GM18519 (cell line): ENCODE measurements around the gene MRFAP1L1.
"Not testable (repeated sequence)": the region's sequence is repeated elsewhere in the genome, so short reads cannot be mapped to it uniquely, and the experiment has no call there.

Experiments
- ATAC-seq: cut with Tn5 transposase; IDR thresholded peaks from one replicate; pipeline ENCODE4 v1.9.1; 2021; ENCODE audit warnings: mild to moderate bottlenecking, moderate library complexity; ENCODE audit not compliant: unreplicated experiment, low FRiP score

MRFAP1L1 gene

DNA sequence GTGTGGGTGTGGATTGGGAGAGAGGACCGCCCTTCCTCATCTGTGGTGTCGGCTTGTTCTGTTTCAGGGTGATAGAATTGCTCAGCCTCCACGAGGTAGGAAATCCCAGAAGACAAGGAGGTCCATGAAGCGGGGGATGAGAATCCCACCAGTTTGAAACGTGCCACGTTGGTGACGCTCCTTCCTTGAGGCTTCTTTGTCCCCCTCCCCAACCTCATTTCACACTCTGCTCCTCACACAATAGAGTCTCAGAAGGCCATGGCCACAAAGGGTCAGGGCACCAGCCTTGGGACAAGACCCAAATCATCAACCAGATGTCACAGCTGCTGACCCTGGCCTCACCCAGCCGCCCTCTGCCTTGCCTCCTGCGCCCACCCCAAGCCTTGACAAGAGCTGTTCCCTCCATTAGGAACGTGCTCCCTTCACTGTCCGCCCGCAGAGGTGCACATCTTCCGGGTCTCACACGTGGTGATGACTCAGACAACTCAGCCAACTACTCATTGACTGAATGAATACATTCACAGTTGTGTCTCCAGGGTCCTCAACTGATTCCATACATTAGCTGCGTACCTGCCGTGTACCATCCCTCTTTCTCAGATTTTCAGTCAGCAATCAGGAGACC is 24.6 kb upstream of the MRFAP1L1 start:
- ATAC-seq = no peak

DNA sequence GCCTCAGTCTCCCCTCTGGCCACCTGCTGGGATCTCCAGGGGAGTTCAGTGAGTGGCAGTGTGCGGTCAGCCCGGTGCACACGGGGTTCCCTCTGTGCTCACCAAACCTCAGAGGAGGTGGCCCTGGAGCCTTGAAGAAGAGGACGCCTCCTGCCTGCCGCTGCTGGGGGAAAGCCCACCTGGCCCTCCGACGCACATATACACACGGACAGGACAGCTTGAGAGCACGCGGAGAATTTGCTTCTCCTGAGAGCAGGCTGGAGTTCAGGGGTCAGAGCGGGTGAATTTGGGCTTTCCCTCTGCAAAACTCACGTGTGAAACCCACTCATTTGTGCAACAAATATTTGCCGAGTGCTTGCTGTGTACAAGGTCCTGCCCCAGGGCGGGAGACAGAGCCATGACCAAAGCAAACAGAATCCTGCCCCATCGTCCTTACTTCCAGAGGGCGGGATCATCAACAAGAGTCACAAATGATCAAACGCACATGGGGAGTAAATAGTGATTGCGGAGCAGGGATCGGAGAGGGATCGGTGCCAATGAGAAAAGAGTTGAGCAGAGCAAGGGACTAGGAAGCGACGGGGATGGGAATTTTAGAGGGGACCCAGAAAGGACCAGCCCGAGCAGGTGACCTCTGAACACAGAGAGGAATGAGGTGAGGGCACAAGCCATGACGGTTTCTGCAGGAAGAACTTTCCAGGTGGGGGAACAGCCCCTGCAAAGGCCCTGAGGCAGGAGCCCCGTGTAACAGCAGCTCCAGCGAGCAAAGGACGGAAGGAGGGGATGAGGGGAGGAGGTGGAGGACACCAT is 23.9 kb upstream of the MRFAP1L1 start:
- ATAC-seq = no peak

DNA sequence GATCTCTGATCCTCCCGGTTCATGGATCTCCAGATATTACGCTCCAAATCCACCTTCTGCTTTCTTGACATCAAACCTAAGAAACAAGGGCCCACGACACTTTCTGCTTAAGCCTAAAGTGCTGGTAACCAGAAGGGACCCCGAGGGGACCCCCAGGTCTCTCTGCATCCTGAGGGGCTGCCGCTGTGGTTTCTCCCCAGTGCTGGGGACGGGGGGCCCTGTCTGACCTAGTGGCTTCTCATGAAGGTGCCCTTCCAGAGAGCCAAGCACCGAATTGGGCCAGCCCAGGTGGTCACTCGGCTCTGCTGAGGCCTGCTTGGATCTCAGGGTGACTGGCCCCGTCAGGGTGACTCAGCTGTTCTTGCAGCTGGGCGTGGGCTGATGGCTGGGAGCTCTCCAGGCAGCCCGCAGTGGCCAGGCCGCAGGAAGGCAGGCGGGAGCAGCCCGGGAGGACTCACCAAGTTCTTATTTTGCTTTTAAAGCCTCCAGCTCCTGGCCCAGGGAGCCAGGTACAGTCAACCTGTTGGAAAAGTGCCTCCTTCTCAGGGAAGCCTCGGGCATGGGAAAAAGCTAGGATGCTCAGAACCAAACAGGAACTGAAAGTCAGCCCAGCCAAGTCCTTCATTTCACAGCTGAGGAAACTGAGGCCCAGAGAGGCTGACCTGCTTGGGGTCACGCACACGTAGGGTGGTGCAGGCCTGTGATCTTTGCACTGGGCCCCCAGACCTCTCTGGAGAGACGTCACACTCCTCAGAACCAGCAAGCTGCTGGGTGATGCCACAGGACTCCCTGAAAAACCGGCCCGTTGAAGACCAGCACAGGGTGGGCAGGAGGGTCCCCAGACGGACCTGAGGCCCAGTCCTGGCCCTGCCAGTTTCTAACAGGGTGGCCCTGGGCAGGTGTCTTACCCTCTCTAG is 23.0 kb upstream of the MRFAP1L1 start:
- no peak for ATAC-seq

DNA sequence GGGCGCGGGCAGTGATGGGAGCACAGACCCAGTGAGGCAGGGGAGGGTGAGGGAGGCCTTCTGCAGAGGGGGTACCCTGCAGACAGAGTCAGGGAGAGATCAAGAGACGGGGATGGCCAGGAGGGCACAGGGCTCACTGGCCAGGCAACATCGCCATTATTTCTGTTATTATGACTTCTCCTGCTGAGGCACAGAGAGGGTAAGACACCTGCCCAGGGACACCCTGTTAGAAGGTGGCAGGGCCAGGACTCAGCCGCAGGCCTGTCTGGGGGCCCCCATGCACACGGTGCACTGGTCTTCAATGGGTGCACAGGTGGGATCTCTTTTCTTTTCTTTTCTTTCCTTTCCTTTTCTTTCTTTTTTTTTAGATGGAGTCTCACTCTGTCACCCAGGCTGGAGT is 22.1 kb upstream of the MRFAP1L1 start:
- ATAC-seq = no peak

DNA sequence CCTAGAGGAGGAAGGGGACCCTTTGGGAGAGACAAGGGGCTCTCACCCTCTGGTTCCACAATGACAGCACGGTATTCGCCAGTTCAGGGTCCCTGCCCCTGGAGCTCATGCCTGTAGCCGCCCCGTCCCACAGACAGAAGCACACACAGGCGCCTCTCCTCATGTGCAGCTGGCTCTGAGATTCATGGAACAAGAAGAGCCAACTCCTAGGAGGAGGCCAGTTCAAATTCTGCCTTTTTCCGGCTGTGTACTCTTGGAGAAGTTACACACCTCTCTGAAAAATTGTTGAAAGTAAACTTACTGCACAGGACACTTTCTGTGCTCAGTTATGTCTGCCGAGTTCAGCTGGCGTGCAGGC is 21.6 kb upstream of the MRFAP1L1 start:
- ATAC-seq = no peak

DNA sequence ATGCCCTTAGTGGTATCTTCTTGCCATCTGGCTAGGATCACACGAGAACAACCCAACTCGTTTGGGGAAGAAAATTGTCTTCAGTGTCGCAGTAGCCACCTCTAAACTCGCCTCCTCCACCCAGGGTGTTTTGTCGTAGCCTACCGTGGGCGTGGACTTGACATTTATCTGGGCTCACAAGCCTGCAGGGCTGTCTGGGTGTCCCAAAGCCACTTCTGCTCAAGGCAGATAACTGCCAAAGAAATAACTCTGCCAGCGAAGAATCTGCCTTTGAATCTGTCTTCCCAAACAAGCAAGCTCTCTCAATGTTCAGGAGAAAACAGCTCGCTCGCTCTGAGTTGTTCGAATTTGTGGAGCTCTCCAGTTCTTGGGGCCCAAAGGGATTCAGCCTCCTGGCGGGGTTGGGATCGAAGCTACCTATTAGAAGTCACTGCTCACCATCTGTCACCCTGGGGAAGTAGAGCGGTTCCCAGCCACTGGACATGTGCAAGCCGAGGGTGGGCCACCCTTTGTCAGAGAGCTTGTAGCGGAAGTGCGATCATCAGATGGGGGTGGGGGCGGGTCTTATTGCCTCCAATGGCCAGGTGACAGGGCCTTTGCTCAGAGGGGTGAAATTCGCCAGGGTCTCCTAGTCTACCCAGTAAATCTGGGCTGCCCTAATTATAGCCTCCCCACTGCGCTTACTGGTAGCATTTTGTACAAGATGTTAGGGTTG is 21.1 kb upstream of the MRFAP1L1 start:
- no peak for ATAC-seq

DNA sequence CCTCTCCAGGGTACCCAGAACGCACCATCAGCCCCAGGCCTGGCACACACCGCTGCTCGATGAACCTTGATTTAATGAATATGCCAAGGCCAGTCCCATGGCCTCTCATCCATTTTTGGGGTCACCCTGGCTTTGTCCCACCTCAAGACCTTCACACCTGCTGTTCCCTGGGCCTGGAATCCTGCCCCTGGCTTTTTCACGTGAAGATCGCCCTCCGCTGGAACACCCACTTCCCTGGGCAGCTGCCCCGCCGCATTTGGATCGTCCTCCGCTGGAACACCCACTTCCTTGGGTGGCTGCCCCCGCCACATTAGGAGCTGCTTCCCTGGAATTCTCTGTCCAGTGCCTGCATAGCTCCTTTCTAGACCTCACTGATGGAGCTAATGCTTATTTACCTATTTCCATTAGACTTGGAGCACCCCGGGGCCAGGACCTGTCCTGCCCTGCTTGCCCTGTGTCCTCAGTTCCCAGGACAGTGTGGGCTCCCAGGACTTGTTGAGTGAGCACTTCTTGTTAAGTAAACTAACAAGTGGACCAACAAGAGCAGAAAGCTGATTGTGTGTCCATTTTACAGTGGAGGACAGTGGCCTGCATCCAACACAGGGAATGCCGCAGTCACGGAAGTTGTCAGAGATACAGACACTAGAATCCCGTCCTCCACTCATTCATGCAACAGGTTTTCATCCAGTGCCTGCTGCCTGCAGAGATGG is 18.8 kb upstream of the MRFAP1L1 start:
- ATAC-seq = no peak

DNA sequence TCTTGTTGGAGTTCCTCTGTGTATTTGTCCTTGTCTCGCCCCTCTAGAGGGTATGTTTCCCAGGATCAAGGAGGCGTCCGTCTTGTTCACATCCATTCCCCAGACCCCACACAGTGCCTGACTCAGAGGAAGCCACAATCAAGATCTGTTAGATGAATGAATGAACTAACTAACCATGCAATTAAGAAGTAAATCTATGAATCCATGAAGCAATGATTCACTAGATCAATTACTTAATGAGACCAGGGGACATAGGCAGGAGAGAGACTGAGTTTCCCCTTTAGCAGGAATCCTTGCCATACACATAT is 18.2 kb upstream of the MRFAP1L1 start:
- ATAC-seq = no peak

DNA sequence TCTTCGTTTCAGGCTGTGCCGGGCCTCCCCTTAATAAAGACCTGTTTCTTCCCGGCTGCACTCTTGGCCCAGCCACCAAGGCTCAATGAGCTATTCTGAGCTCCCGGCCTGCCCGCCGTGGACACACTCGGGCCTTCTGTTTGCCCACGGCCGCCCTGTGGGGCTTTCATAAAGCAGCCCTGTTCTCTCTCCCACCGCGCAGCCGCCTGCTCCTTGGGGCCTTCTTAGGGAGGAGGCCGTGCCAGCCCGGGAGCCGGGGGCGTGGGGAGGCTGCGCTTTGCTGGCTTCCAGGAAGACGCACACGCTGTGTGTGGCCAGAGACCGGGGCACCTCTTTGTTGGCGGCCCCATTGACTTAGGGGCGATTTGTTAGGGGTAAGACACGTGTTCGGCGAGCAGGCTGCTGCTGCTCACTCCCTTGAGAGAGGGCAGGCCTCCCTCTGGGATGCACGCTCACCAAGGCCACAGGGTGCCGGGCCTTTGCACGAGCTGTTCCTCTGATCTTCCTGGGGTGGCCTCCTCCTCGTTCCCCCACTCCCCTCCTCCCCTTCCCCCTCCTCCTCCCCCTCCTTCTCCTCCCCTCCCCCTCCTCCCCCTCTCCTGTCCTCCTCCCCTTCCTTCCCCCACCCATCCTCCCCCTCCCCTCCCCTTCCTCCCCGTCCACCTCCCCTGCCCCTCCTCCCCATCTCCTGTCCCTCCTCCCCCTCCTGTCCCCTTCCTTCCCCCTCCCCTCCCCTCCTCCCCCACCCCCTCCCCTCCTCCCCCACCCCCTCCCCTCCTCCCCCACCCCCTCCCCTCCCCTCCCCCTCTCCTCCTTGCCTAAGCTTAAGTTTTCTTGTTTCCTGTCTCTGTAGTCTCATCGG is 17.6 kb upstream of the MRFAP1L1 start:
- no peak for ATAC-seq

DNA sequence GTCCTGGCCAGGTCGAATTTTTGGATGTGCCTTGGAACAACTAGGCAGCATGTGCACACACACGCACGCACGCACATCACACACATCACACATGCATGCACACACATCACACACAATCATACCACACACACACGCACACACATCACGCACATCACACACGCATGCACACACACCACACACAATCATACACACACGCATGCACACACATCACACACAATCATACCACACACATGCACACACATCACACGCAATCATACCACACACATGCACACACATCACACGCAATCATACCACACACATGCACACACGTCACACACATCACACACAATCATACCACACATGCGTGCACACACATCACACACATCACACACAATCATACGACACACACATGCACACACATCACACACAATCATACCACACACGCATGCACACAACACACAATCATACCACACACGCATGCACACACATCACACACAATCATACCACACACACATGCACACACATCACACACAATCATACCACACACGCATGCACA is 15.8 kb upstream of the MRFAP1L1 start:
- ATAC-seq = not testable (repeated sequence)

DNA sequence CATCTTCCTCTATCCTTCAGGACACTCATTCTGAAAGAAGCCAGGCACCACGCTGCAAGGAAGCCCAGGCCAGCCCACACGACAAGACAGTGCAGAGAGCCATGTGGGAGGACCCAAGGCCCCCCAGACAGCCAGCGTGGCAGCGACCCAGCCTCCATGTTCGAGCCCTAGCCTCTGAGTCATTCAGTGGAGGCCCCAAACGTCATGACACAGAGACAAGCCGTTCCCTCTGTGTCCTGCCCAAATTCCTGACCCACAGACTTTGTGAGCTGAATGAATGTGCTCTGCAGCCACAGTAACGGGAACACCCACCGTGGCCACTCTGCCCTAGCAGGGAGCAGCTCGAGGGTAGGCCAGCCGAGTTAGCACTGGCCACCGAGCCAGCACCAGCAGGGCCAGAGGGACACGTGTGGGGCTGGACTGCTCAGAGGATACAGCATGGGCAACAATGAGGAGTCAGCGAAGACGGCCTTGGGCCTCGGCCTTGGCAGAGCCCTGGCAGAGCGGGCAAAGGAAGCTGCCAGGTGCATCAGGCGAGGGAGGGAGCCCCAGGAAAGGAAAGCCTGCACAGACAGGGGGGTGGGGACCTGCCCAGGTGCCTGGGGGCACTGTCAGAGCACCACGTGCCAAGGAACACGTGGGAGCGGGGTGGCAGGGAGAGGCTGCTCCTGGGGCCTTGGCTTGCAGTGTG is 14.9 kb upstream of the MRFAP1L1 start:
- ATAC-seq = no peak

DNA sequence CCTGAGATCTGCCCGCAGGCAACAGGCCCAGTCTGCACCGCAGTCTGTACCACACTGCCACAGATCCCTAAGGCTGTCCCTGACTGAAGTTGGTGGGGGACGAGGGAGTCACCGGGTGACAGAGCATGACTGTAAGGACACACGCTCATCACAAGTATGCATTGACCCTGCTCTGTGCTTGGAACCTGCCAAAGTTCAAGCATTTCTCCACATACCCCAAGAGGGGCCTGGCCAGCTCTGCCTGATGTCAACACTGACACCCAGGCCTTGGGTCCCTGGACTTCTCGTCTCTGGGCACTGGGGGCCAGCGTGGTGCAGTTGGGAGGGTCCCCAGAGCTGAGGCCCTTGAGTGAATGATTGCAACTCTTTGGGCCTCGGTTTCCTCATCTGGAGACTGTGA is 14.2 kb upstream of the MRFAP1L1 start:
- ATAC-seq = no peak

DNA sequence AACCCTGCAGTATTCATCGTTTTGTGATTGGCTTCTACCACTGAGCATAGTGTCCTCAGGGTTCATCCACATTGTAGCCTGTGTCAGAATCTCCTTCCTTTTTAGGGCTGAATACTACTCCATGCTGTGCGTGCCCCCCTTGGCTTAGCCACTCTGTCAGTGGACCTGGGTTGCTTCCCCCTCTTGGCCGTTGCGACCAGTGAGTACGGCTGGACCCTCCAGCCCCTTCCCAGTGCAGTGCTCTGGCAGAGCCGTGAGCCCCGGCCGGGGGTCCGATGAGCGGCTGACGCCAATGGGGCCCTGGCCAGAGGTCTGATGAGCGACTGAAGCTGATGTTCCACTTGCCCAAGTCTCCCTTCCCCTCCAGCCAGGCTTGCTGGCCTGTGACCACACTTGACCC is 13.2 kb upstream of the MRFAP1L1 start:
- no peak for ATAC-seq

DNA sequence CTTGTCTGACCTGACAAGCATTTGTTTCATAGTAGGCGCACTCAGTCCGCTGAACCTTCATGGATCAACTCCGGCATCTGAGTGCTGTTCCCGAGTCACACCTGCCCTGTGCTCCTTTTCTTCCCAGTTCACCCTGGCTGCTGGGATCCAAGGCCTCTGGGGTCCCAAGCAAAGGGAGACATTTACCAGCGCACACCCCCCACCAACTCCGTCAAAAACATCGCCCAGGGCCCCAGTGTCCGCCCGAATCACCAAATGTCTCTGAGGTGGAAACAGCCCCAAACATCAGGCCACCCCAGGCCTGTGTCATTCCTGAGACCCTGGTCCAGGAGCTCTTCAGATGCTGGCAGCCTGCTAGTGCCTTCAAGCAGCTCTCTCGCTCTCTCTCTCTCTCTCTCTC is 11.5 kb upstream of the MRFAP1L1 start:
- no peak for ATAC-seq

DNA sequence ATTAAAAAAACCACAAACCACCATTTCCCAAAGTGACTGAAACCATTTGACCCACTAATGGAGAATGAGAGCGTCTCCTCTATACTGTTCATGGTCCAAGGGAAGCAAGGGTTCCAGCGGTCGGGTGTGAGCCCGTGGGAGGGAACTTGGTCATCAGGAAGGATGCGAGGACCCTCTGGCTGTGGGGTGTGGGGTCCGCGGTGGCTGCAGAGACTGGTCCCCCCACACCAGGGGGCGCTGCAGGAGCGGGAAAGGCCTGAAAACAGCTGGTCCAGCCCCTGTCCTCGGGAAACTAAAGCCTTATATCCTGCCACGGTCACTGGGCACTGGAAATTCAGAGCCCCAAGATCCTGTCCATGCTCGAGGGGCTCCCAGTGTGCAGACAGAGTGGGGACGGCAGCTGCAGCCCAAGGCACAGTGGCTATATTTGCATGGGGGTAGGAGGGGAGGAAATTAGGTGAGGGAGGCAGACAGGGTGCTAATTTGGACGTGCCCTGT is 10.6 kb upstream of the MRFAP1L1 start:
- ATAC-seq = no peak

DNA sequence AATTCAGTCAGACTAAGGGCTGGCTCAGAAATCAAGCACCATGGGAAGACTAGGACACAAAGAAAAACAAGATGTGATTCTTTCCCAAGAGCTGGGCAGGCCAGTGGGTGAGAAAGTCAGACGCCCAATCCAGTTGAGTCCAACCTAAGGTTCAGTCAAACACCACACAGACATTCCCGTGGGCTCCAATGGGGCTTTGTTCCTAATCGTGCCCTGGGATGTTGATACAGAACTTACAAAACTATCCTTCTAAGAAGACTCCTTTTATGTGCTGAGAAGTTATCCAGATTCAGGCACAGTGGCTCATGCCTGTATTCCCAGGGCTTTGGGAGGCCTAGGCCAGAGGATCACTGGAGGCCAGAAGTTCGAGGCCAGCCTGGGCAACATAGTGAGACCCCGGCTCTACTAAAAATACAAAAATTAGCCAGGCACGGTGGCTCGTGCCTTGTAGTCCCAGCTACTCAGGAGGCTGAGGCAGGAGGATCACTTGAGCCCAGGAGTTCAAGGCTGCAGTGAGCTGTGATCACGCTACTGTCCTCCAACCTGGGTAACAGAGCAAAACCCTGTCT is 10.0 kb upstream of the MRFAP1L1 start:
- ATAC-seq = no peak

DNA sequence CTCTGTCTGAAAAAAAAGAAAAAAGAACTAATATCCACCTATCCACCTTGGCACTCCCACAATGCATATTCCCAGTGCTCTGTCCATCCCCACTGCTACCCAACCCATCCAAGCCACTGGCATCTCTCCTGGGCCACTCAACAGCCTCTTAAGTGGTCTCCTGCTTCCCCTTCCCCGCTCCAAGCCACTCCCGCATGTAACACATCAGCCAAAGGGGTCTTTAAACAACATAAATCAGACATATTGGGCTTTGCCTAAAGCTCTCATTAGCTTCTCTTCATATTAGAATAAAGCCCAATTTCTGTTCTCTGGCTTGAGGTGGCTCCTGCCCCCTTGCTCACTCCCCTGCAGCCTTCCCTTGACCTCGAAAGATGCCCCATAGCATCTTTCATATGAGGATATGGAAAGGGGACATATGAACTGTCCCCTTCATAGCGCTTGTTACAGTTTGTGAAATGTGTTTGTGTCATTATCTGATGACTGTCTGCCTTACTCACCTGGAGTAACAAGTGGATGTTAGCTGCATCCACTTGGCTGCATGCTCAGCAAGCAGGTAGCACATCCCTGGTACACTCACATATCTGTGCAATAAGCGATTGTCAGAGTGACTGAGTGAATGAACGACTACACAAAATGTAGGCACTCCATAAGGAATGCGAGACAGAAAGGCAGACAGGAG is 9.4 kb upstream of the MRFAP1L1 start:
- ATAC-seq = no peak
